K562 (cell line): ENCODE data around the gene TMEM164. TPM values are rescaled to one million over a fixed set of nuclear protein-coding genes. Genes with fewer than 3 reads are reported as not detected.

Experiments used
- ATAC-seq: fragments of 200-7000 bp; cut with Tn5 transposase; 3 replicates; pipeline ENCODE4 v1.9.1; 2020; ENCODE audit warnings: moderate library complexity
- BruUV-seq: library from RNA; stranded (reverse); fragments of 400-500 nt; replicated peaks from 2 replicates; lab custom pipeline; 2021; lab: Mats Ljungman, UMichigan
- CTCF ChIA-PET: fragments of 300-600 bp; formaldehyde crosslinking; extraction: SDS; loops from one replicate; lab custom pipeline; 2021; ENCODE audit warnings: low intra/inter-chr PET ratio; lab: Yijun Ruan, JAX
- POLR2A ChIA-PET: fragments of 300-600, 350-650 bp; sonication (Branson Sonifier 250); formaldehyde crosslinking; extraction: SDS; loops from one replicate; lab custom pipeline; 2021; ENCODE audit warnings: antibody characterized with exemption, inconsistent platforms; lab: Yijun Ruan, JAX
- DNase-seq, 4 experiments: peaks; one replicate each; pipeline versions ENCODE4 v3.0.0 to v3.0.0-alpha.2; 2011 to 2018; ENCODE audit warnings: low spot score in 3 of 4, mixed read lengths in 3 of 4; ENCODE audit errors: extremely low read depth in 1 of 4
- FAIRE-seq: peaks from 2 replicates; lab custom pipeline; 2011; peaks lifted over from hg19 to GRCh38; lab: Jason Lieb, UNC
- H2AFZ ChIP-seq: 2 replicates; pipeline ENCODE4 v1.6.0; 2011; ENCODE audit warnings: low read depth, low read length, control low read depth, inconsistent platforms
- H3K27ac ChIP-seq: fragments of 200-600 bp; 3 replicates; pipeline ENCODE4 v1.8.0; 2011; ENCODE audit warnings: low read depth, mild to moderate bottlenecking, control low read depth, inconsistent platforms, low read length, moderate library complexity, mixed read lengths; ENCODE audit errors: extremely low read depth
- H3K27me3 ChIP-seq, 2 experiments: fragments of 300-600 bp in 1 of 2; 2 replicates in 1 of 2; 3 replicates in 1 of 2; pipeline versions ENCODE4 v1.6.0 to v1.8.0; 2011; ENCODE audit warnings: inconsistent platforms in 2 of 2, low read length in 2 of 2, mild to moderate bottlenecking in 1 of 2, mixed read lengths in 1 of 2, moderate library complexity in 1 of 2; ENCODE audit not compliant: control insufficient read depth in 2 of 2, insufficient read depth in 2 of 2
- H3K36me3 ChIP-seq: fragments of 300-600 bp; 3 replicates; pipeline ENCODE4 v1.8.0; 2011; ENCODE audit warnings: mild to moderate bottlenecking, low read length, inconsistent platforms; ENCODE audit not compliant: control insufficient read depth, insufficient read depth
- H3K4me1 ChIP-seq, 2 experiments: fragments of 200-600 bp in 1 of 2; replicated peaks in 1 of 2; 2 replicates in 1 of 2; 3 replicates in 1 of 2; pipeline versions ENCODE4 v1.5.1 to v1.8.0; 2011; ENCODE audit warnings: inconsistent platforms in 2 of 2, low read length in 2 of 2, mild to moderate bottlenecking in 1 of 2, mixed read lengths in 1 of 2, moderate library complexity in 1 of 2; ENCODE audit not compliant: control insufficient read depth in 2 of 2, insufficient read depth in 2 of 2
- H3K4me2 ChIP-seq: 2 replicates; pipeline ENCODE4 v1.6.1; 2011; ENCODE audit warnings: low read length, control low read depth, inconsistent platforms, mixed read lengths; ENCODE audit not compliant: insufficient read depth
- H3K4me3 ChIP-seq: fragments of 200-600 bp; sonication (generic), shearing (Covaris generic); 2 replicates; pipeline ENCODE4 v1.5.1; 2016; ENCODE audit warnings: control low read depth, inconsistent platforms
- H3K79me2 ChIP-seq: fragments of 200-600 bp; 3 replicates; pipeline ENCODE4 v1.8.0; 2011; ENCODE audit warnings: low read length, inconsistent platforms; ENCODE audit not compliant: control insufficient read depth, insufficient read depth
- H3K9ac ChIP-seq, 2 experiments: 2 replicates each; pipeline versions ENCODE4 v1.6.0 to v1.6.1; 2011; ENCODE audit warnings: low read depth in 2 of 2, low read length in 2 of 2, control low read depth in 1 of 2, inconsistent platforms in 1 of 2, mild to moderate bottlenecking in 1 of 2, mixed read lengths in 1 of 2; ENCODE audit not compliant: insufficient read depth in 1 of 2
- H3K9me1 ChIP-seq: one replicate; pipeline ENCODE4 v1.6.0; 2011; ENCODE audit warnings: inconsistent platforms, mild to moderate bottlenecking, low read length, moderate library complexity; ENCODE audit not compliant: control insufficient read depth, insufficient read depth
- H3K9me3 ChIP-seq: replicated peaks from 2 replicates; pipeline ENCODE4 v1.5.1; 2011; ENCODE audit warnings: low read depth, low read length, inconsistent platforms; ENCODE audit not compliant: control insufficient read depth, insufficient read depth
- H4K20me1 ChIP-seq: replicated peaks from 2 replicates; pipeline ENCODE4 v1.6.1; 2011; ENCODE audit warnings: low read length, inconsistent platforms, mixed read lengths; ENCODE audit not compliant: control insufficient read depth, insufficient read depth
- COPS2 ChIP-seq: fragments of 450-650 bp; conservative IDR thresholded peaks from 2 replicates; pipeline ENCODE4 v1.6.1; 2016; ENCODE audit warnings: mild to moderate bottlenecking, moderate library complexity
- DMBX1 ChIP-seq: fragments of 250-450 bp; sonication (Bioruptor Pico); IDR thresholded peaks from 2 replicates; pipeline ENCODE4 v1.8.0; 2022; ENCODE audit warnings: inconsistent platforms, mild to moderate bottlenecking, moderate library complexity, borderline replicate concordance
- EGR1 ChIP-seq: fragments of 450-650 bp; conservative IDR thresholded peaks from 2 replicates; pipeline ENCODE4 v1.6.1; 2017; ENCODE audit warnings: mild to moderate bottlenecking
- HDAC2 ChIP-seq: fragments of 450-650 bp; IDR thresholded peaks from 2 replicates; pipeline ENCODE4 v1.6.1; 2016; ENCODE audit warnings: mild to moderate bottlenecking
- HOXB6 ChIP-seq: fragments of 250-450 bp; sonication (Bioruptor Pico); IDR thresholded peaks from 2 replicates; pipeline ENCODE4 v1.5.1; 2022; ENCODE audit warnings: mild to moderate bottlenecking, borderline replicate concordance
- KDM1A ChIP-seq, 2 experiments: fragments of 450-650 bp; IDR thresholded peaks; 2 replicates each; pipeline ENCODE4 v1.6.1; 2016; ENCODE audit warnings: mild to moderate bottlenecking in 2 of 2
- KLF10 ChIP-seq: fragments of 250-450 bp; sonication (Bioruptor Pico); IDR thresholded peaks from 2 replicates; pipeline ENCODE4 v1.6.1; 2021; ENCODE audit warnings: matching md5 sums
- MCM7 ChIP-seq, 2 experiments: fragments of 450-650 bp; IDR thresholded peaks; 2 replicates each; pipeline ENCODE4 v1.6.1; 2016 to 2018
- PYGO2 ChIP-seq: fragments of 450-650 bp; IDR thresholded peaks from 2 replicates; pipeline ENCODE4 v1.6.1; 2016; ENCODE audit warnings: mild to moderate bottlenecking, missing genetic modification characterization, moderate library complexity, missing compliant biosample characterization
- SAFB2 ChIP-seq: fragments of 200-400 bp; formaldehyde crosslinking; IDR thresholded peaks from 2 replicates; pipeline ENCODE4 v1.6.1; 2018; ENCODE audit warnings: borderline replicate concordance, low read length, low read depth, moderate library complexity; ENCODE audit not compliant: severe bottlenecking
- SREBF1 ChIP-seq: fragments of 150-350 bp; IDR thresholded peaks from 2 replicates; pipeline ENCODE4 v1.6.1; 2014; ENCODE audit warnings: antibody characterized with exemption, low read depth, low read length, borderline replicate concordance
- SRSF7 ChIP-seq: fragments of 200-400 bp; formaldehyde crosslinking; optimal IDR thresholded peaks from 2 replicates; pipeline ENCODE3; 2017; ENCODE audit warnings: mild to moderate bottlenecking, low read depth, low read length
- ZKSCAN1 ChIP-seq: fragments of 150-350 bp; IDR thresholded peaks from 2 replicates; pipeline ENCODE4 v1.6.1; 2016; ENCODE audit warnings: low read depth, low read length
- ZNF174 ChIP-seq: fragments of 250-450 bp; sonication (Bioruptor Pico); IDR thresholded peaks from 2 replicates; pipeline ENCODE4 v1.4.0; 2020; ENCODE audit warnings: mild to moderate bottlenecking
- ZNF584 ChIP-seq: fragments of 200-800 bp; sonication (Bioruptor generic); IDR thresholded peaks from 2 replicates; pipeline ENCODE4 v1.6.1; 2016; ENCODE audit warnings: low read depth, mild to moderate bottlenecking, missing genetic modification characterization, missing compliant biosample characterization
- WGBS: fragments of 100-300 bp; shearing (Covaris generic); methylation state at CpG from one replicate; pipeline ENCODE4 v1.1.6; 2016; ENCODE audit warnings: low coverage, mixed read lengths; ENCODE audit not compliant: insufficient coverage; ENCODE audit errors: missing lambda C conversion rate; 5-methylcytosine and 5-hydroxymethylcytosine counted together
- in situ Hi-C: fragments of 300-500 bp; cut with MboI; formaldehyde crosslinking; loops from 4 replicates; pipeline ENCODE4 v1.15.0; 2018; ENCODE audit warnings: inconsistent platforms, mixed read lengths
- intact Hi-C: fragments of 100-400 bp; cut with micrococcal nuclease; formaldehyde crosslinking; loops from 2 replicates; pipeline ENCODE4 v1.14.2; 2022
- polyA plus RNA-seq, 8 experiments: library from polyadenylated mRNA; depleted of rRNA in 4 of 8; stranded (reverse) in 5 of 8; unstranded in 3 of 8; fragments of >200 nt; fragmentation: Nextera tagmentation in 2 of 8; fragmentation: Illumina TruSeq in 1 of 8; extraction: Ambion mirVana in 2 of 8; extraction: Trizol in 1 of 8; gene quantifications; 2 replicates each; pipeline versions ENCODE4 v1.2.1 to v1.2.3, GENCODE V29; 2011 to 2014; ENCODE audit warnings: inconsistent platforms in 1 of 8, missing spikeins in 1 of 8
- total RNA-seq, 7 experiments: library from RNA; depleted of rRNA in 6 of 7; stranded (reverse); fragments of >200 nt in 6 of 7; fragmentation: Illumina TruSeq in 2 of 7; extraction: Trizol in 2 of 7; gene quantifications; 2 replicates each; pipeline versions ENCODE4 v1.2.1 to v1.2.3, GENCODE V29; 2011 to 2021; ENCODE audit warnings: low replicate concordance in 1 of 7
- TF ChIP-seq, protein P1 (sequence below): fragments of 450-650 bp; formaldehyde crosslinking; IDR thresholded peaks from 2 replicates; pipeline ENCODE4 v1.4.0; 2020; ENCODE audit warnings: mild to moderate bottlenecking, mixed read lengths
- TF ChIP-seq, protein P2 (sequence below): fragments of 250-450 bp; sonication (Bioruptor Pico); IDR thresholded peaks from 2 replicates; pipeline ENCODE4 v1.4.0; 2020; ENCODE audit warnings: mild to moderate bottlenecking
- TF ChIP-seq, protein P3 (sequence below), 2 experiments: IDR thresholded peaks in 1 of 2; conservative IDR thresholded peaks in 1 of 2; 2 replicates each; pipeline ENCODE4 v1.6.1; 2016; ENCODE audit warnings: low read depth in 2 of 2, mild to moderate bottlenecking in 1 of 2, missing compliant biosample characterization in 1 of 2, missing genetic modification characterization in 1 of 2, moderate library complexity in 1 of 2

The TMEM164 gene
- total and polyA plus RNA-seq, 9 of the 15 experiments (the other 6 are each of a cell fraction or from before 2014, with no cell fraction given), result 2.4 to 57.3 (median 23.1) TPM

DNA sequence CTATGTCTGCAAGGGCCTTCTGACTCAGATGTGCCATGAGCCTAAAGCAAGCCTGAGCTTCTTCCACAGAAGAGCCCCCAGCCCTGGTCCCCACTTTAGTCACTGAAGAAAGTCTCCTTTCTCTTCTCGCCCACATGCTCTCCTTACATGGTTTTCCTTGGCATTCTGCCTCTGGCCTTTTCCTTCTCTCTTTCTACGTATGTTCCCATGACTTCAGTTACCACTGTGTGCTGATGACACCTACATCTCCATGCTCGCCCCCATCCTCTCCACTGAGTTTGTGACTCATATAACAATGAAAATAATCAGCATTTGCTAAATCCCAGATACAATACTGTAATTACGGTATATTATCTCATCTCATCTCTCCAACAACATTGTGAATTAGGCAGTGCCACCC lies 165.7 kb downstream of the TMEM164 start:
- H2AFZ ChIP-seq, result no peak overlapping the region
- no peak overlapping the region for H3K9ac ChIP-seq
- no peaks in the 10 kb centered on the region for H3K9me1 ChIP-seq
- H3K36me3 ChIP-seq, result peaks cover 27% of the 10 kb centered on the region
- peaks cover 7 to 18% of the 10 kb centered on the region in 2 experiments; a peak in 4 of 5 replicates for H3K4me1 ChIP-seq
- intact Hi-C loops (no loop called here), in situ Hi-C loops (loop anchor here (25.0 kb wide), 2 partner anchors 494 to 694 kb away; no protein-coding TSS in a partner anchor)
- WGBS, result 87% methylated on average over 4 of the region's 4 CpGs
- no peak overlapping the region for H3K4me3 ChIP-seq
- CTCF ChIA-PET, result no interaction called here
- no peaks in the 10 kb centered on the region for H3K9me3 ChIP-seq
- POLR2A ChIA-PET, result interaction anchor here (0.7 to 1.5 kb wide), 2 partner anchors 10 to 234 kb away, joined by 3 to 4 read pairs; no protein-coding TSS in a partner anchor
- no peak for ATAC-seq
- BruUV-seq, result no TSS peak
- H3K27ac ChIP-seq, result no peak overlapping the region
- no peak overlapping the region for H3K4me2 ChIP-seq
- no peaks in the 10 kb centered on the region for H3K79me2 ChIP-seq
- no peaks in the 10 kb centered on the region for H4K20me1 ChIP-seq
- no peaks in the 10 kb centered on the region for H3K27me3 ChIP-seq
- no peak for FAIRE-seq
- DNase-seq, result no peak
- TF ChIP-seq KDM1A (IDR thresholded peaks at IDR 0.05) (no peak), SREBF1 (no peak), HOXB6 (no peak), COPS2 (no peak), MCM7 (IDR thresholded peaks at IDR 0.05) (no peak), ZNF584 (CRISPR knock-in tag) (no peak), ZKSCAN1 (no peak), ZNF174 (CRISPR knock-in tag) (no peak), HDAC2 (no peak), SAFB2 (no peak), DMBX1 (CRISPR knock-in tag) (no peak), PYGO2 (tag) (no peak), EGR1 (no peak), SRSF7 (no peak), KLF10 (no peak)
- TF ChIP-seq, protein P1, sequence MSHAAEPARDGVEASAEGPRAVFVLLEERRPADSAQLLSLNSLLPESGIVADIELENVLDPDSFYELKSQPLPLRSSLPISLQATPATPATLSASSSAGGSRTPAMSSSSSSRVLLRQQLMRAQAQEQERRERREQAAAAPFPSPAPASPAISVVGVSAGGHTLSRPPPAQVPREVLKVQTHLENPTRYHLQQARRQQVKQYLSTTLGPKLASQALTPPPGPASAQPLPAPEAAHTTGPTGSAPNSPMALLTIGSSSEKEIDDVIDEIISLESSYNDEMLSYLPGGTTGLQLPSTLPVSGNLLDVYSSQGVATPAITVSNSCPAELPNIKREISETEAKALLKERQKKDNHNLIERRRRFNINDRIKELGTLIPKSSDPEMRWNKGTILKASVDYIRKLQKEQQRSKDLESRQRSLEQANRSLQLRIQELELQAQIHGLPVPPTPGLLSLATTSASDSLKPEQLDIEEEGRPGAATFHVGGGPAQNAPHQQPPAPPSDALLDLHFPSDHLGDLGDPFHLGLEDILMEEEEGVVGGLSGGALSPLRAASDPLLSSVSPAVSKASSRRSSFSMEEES (CRISPR knock-in tag), result no peak
- TF ChIP-seq, protein P2, sequence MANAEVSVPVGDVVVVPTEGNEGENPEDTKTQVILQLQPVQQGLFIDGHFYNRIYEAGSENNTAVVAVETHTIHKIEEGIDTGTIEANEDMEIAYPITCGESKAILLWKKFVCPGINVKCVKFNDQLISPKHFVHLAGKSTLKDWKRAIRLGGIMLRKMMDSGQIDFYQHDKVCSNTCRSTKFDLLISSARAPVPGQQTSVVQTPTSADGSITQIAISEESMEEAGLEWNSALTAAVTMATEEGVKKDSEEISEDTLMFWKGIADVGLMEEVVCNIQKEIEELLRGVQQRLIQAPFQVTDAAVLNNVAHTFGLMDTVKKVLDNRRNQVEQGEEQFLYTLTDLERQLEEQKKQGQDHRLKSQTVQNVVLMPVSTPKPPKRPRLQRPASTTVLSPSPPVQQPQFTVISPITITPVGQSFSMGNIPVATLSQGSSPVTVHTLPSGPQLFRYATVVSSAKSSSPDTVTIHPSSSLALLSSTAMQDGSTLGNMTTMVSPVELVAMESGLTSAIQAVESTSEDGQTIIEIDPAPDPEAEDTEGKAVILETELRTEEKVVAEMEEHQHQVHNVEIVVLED (CRISPR knock-in tag), result no peak
- TF ChIP-seq, protein P3, sequence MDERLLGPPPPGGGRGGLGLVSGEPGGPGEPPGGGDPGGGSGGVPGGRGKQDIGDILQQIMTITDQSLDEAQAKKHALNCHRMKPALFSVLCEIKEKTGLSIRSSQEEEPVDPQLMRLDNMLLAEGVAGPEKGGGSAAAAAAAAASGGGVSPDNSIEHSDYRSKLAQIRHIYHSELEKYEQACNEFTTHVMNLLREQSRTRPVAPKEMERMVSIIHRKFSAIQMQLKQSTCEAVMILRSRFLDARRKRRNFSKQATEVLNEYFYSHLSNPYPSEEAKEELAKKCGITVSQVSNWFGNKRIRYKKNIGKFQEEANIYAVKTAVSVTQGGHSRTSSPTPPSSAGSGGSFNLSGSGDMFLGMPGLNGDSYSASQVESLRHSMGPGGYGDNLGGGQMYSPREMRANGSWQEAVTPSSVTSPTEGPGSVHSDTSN (CRISPR knock-in tag; IDR thresholded peaks at IDR 0.05; ENCODE audit: low read depth), result no peak
- TF ChIP-seq, protein P3 (tag; conservative IDR thresholded peaks at IDR 0.05; ENCODE audit: low read depth), result no peak
